GM10248 (cell line): ENCODE results near the gene SLC43A2.

Experiments used
- CTCF ChIA-PET: fragments of 300-600 bp; sonication (Branson Sonifier 250); formaldehyde crosslinking; extraction: SDS; loops from one replicate; lab custom pipeline; 2021; ENCODE audit warnings: antibody characterized with exemption; lab: Yijun Ruan, JAX
- POLR2A ChIA-PET: fragments of 350-650 bp; sonication (Branson Sonifier 250); formaldehyde crosslinking; extraction: SDS; loops from one replicate; lab custom pipeline; 2020; ENCODE audit warnings: antibody characterized with exemption; lab: Yijun Ruan, JAX
- DNase-seq: peaks from one replicate; pipeline ENCODE4 v3.0.0; 2012; ENCODE audit errors: extremely low spot score
- TF ChIP-seq, protein P1 (sequence below): IDR thresholded peaks from 2 replicates; pipeline ENCODE4 v1.5.1; 2012; ENCODE audit warnings: mild to moderate bottlenecking, low read depth; ENCODE audit errors: extremely low read depth, missing control alignments, control extremely low read depth

Gene SLC43A2

DNA sequence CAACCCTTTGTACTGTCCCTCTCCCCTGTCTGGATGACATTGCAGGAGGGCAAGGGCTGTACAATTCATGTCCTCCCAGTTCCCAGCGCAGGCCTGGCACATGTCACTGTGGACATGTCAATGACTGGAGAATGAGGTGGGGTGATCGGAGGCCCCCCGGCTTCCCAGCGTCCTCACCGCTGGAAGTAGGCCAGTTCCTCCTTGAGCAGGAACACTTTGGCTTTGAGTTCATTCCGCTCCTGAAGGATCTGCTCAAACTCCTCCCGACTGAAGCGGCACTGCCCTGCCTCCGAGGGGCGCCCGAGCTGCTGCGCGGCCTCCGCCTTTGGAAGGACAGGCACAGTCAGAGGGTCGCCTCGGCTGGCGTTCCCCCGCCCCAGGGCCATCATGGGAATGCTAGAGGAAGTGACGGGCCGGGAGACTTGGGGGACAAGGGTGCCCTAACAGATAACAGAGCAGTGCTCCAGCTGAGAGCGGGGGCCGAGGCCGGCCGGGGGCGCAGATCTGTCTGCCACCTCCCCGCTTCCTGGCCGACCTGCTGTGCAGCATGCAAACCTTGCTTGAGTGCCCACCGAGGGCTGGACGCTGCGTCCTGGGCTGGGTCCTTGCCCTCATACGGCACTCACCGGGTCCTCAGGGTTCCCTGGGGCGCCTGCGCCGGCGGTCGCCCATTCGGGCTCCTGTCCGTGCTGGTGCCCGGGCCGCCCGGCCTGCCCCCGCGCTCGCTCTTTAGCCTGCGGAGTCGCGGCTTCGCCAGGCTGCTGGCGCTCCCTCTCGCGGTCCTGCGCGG, 19.7 kb upstream of the SLC43A2 start:
- ChIA-PET POLR2A (interaction anchor here (0.5 to 1.7 kb wide), 5 partner anchors 11 to 74 kb away, joined by 3 to 9 read pairs (median 3); no protein-coding TSS in a partner anchor), CTCF (interaction anchor here (0.6 to 7.5 kb wide), 30 partner anchors 9 to 734 kb away, joined by 3 to 59 read pairs (median 4); partner anchors contain the start of genes INPP5K and PRPF8)
- DNase-seq, result no peak
- TF ChIP-seq, protein P1, sequence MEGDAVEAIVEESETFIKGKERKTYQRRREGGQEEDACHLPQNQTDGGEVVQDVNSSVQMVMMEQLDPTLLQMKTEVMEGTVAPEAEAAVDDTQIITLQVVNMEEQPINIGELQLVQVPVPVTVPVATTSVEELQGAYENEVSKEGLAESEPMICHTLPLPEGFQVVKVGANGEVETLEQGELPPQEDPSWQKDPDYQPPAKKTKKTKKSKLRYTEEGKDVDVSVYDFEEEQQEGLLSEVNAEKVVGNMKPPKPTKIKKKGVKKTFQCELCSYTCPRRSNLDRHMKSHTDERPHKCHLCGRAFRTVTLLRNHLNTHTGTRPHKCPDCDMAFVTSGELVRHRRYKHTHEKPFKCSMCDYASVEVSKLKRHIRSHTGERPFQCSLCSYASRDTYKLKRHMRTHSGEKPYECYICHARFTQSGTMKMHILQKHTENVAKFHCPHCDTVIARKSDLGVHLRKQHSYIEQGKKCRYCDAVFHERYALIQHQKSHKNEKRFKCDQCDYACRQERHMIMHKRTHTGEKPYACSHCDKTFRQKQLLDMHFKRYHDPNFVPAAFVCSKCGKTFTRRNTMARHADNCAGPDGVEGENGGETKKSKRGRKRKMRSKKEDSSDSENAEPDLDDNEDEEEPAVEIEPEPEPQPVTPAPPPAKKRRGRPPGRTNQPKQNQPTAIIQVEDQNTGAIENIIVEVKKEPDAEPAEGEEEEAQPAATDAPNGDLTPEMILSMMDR, result no peak

DNA sequence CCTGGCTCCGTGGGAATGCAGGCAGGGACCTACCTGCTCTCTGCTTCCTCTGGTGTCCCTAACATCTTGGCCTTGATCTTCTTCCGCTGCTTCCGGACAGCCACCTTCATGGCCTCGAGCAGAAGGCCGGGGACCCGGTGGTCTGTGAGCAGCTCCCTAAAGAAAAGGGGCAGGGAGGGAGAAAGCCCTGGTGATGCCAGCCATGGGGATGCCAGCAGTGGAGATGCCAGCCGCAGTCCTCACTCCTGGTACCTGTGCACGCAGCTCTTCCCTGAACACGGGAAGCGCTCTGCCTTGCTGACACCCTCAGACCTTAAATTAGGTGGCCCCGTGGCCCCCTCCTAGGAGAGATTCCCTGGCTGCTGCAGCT, 19.2 kb upstream of the SLC43A2 start:
- TF ChIP-seq, protein P1, result no peak
- POLR2A ChIA-PET, result interaction anchor here (0.5 kb wide), 1 partner anchor 20 kb away, joined by 3 read pairs; no protein-coding TSS in a partner anchor
- DNase-seq, result no peak
- CTCF ChIA-PET, result interaction anchor here (1.1 to 7.5 kb wide), 12 partner anchors 8 to 132 kb away, joined by 3 to 59 read pairs (median 14); partner anchors contain the start of genes INPP5K and PRPF8

DNA sequence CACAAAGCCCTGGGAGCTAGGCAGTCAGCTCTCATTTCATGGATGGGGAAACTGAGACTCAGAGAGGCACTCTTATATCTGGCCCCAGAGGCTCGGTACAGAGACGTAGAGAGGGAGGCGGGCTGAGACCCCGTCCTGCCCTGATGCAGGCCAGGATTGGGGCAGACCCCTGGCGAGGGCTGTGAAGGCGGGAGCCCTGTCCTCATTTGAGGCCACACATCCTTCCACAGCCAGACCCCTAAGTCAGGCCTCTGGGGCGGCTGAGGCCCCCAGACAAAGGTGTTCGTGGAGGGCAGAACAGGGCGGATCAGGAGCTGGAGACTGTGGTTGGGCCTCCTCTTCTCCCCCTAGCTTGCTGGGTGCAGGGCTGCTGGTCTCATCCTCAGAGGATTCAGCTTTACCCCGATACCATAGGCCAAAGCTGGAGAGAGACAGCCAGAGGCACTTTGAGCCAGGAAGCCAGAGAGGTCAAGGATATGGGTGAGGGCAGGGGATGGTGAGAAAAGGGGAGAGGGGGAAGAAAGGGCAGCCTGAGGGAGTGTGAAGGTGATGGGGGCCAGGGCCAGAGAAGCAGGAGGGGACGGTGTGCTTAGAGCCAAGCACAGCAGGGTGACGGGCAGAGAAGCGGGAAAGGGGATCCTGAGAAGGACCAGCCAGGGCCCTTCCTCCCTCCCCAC, 17.7 kb upstream of the SLC43A2 start:
- CTCF ChIA-PET, result interaction anchor here (0.7 to 7.5 kb wide), 7 partner anchors 15 to 138 kb away, joined by 4 to 59 read pairs (median 7); no protein-coding TSS in a partner anchor
- DNase-seq, result no peak
- POLR2A ChIA-PET, result no interaction called here
- TF ChIP-seq, protein P1, result no peak

DNA sequence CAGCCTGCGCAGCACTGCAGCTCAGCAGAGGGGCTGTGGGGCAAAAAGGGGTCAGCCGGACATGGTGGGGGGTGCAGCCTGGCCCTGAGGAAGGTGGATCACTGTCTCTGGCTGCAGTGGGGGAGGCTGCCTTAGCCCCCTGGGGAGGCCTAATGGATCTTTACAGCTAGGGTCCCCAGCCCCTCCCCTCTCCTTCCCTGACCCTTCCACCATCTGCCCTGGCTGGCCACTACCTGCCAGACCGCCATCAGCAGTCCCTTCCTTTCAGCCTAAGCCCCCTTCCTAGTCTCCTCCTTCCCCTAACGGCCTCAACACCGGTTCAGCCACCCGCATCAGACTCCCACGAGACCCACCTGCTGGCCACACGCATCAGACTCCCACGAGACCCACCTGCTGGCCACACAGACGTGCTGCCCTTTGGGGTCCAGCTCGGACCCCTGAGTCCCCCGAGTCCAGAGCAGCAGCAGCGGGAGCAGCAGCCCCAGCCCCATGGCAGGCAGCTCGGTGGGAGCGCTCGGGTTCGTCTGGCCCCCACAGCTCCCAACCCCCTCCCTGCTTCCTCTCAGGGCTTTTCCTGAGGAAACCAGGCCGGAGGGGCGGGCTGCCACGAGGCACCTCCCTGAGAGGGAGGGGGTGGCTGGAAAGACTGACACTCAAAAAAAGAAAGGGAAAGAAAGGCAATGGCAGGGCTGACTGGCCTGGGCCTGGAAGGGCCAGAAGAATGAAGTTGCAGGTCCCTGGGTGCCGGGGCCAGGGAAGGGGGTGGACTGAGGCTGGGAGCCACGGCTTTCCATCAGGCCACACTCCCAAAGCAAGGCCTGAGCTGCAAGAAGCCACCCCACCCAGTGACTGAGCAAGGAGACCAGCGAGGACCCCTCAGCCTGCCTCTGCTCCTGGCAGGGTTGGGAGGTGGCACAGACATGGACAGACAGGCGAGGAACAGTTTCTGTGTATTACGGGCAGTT, 16.9 kb upstream of the SLC43A2 start, which contains the start of gene SCARF1:
Gene SCARF1, minus strand, starts transcription at position 526 of the 965 bp plus-strand sequence. Its CDS starts 35 bp downstream, at position 491.
- POLR2A ChIA-PET, result interaction anchor here (1.0 kb wide), 1 partner anchor 132 kb away, joined by 3 read pairs; no protein-coding TSS in a partner anchor

DNA sequence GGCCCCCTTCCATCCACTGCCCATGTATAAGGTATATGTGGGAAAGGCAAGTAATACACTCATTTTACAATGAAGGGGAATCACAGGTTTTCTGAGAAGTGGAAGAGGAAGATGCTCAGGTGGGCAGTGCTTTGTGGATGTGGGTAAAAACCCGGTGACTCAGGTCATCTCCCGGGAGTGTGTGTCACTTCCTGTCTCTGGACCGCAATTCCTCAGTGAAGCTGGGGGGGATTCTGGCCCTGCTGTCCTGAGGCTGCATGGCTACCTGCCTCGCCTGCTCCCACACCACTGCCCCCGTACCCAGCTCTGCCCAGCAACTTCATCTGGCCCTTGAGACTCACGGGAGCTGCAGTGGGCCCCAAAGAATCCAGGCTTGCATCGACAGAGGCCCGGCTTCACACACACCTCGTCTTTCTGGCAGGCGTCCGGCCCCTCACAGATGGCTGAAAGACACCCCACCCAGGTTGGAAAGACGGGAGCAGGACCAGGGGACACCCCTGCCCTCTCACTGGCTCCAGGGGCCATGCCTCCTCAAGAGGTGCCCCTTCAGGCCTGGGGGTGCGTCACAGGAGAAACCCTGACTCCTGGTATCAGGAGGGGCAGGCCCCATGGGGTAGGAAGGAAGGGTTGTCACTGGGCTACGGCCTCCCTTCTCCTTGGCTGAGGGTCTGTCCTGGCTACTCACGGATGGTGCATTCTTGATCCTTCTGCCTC, 16.0 kb upstream of the SLC43A2 start:
- ChIA-PET CTCF (interaction anchor here (1.1 to 7.5 kb wide), 7 partner anchors 13 to 386 kb away, joined by 3 to 59 read pairs (median 4); partner anchors contain the start of gene DPH1), POLR2A (interaction anchor here (1.0 kb wide), 1 partner anchor 131 kb away, joined by 3 read pairs; no protein-coding TSS in a partner anchor)
- TF ChIP-seq, protein P1, result no peak
- DNase-seq, result peak; percentile 75

More for the DNA sequence above, 16.9 kb upstream of the SLC43A2 start, which contains the start of gene SCARF1:
- CTCF ChIA-PET, result interaction anchor here (0.7 to 7.5 kb wide), 8 partner anchors 14 to 139 kb away, joined by 3 to 59 read pairs (median 6); no protein-coding TSS in a partner anchor
- peak; percentile 49 for DNase-seq
- TF ChIP-seq, protein P1, result no peak
